Stimulated activated CD8-positive, alpha-beta memory T cell treated with anti-CD3 and anti-CD28 coated beads, Interleukin-4, amount 100 ng/mL, for 48 hours (primary cell): ENCODE data around the gene ARAP3.

Experiments
- DNase-seq: peaks from one replicate; pipeline ENCODE4 v3.0.0-alpha.2; 2020

The ARAP3 gene

DNA sequence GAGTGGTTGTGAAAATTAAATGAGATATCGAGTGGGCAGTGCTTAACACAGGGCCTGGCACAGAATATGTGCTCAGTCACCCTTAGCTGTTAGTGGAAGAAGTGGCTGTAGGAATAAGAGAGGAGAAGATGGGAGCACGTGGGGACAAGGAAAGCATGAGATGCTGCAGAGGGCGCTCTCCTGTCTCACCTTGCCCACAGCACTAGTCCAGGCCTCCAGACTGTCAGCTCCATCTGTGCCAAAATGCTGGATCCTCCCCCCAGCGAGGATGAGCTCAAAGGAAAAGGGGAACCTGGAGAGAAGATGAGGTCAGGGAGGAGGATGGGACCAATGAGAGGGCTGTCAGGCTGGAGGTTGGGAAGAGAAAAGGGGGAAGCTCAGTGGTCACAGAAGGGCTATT lies 12.5 kb downstream of the ARAP3 start:
- DNase-seq, result no peak

DNA sequence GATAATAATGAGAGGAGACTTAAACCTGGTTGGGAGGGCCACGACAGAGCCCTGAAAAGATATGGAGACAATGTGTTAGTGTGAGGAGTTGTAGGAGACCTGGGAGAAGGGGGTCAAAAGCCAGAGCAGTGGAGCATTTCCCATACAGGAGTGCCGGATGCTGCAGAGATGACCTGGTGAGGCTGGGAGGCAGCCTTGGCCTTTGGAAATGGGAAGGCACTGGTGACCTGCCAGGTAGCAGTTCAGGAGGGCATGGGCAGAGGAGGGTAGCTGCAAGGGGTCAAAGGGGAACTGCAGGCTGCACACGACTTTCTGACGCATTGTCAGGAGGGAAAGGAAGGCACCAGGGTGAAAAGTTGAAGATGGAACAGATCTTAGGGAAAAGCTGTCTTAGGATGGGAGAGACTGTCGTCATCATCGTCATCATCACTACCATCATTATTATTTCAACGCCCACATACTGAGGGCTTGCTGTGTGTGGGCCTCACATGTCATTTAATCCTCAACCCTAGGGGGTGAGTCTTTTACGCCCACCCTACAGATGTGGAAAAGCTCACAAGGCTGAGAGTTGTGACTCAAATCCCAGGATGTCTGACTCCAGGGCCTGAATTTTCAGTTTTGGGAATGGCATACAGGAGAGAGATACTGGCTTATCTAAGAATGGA lies 13.3 kb downstream of the ARAP3 start:
- DNase-seq, result no peak

DNA sequence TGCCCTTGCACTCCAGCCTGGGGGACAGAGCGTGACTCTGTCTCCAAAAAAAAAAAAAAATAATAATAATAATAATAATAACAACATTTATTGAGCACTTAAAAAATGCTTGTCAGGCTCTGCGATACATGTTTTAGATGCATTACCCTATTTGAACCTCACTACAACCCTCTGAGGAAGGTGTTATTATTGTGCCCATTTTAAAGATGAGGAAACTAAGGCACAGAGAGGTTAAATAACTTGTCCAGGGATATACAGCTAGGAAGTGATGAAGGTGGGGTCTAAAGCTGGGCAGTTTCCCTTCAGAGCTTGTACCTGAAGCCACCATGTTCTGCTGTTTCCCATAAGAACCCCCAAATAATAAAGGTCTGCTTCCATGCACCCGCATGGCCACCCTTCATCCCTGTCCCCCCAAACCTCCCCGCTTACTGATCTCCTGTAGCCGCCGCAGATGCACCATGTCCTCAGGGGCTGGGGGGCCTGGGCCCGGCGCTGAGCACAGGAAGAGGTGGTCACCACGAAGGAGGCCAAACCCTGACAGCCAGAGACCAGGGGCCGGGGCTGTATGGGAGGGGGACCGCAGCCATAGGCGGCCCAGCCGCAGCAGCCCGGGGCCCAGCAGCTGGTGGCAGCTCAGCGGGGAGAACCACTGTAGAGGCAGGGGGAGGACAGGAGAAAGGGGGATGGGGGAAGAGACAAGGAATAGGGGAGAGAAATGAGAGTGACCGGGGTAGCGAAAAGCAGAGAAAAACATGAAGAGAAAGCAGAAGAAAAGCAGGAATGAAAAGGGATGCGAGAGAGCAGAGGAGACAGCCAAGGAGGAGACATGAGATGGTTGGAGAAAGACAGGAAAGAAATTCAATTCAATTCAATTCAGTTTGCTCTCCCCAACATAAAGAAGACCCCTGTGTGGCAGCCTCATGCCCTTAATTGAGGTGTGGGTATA lies 15.8 kb downstream of the ARAP3 start:
- DNase-seq, result no peak

DNA sequence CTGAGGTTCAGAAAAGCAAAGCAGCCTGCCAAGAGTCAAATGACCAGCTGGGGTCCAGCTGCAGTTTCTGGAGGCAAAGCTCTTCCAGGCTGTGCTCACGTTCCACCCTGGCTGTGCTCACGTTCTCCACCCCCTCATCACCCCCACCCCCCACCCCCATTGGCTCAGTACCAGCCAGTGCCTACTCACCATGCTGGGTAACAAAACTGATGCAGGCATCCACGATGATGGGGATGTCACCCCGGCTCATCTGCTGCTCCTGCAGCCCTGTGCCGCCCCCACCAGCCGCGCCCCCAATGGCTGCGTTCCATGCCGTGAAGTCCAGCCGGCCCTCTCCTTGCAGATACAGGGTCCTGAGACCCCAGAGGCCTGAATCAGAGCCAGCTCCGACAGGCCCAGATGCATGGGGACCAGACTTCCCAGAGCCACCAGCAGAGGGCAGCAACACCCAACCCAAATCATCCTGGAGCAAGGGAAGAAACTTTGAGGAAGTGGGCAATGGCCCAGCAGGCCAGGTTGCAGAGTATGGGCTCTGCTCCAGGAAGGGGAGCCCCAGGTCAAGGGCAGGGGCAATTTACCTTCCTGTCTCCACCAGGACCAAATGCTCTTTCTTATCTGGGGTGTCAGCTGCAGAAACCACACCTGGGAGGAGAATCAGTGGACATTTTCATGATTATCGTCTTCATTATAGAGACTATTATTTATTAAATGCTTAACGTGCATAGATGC lies 17.1 kb downstream of the ARAP3 start:
- peak; percentile 88 for DNase-seq

DNA sequence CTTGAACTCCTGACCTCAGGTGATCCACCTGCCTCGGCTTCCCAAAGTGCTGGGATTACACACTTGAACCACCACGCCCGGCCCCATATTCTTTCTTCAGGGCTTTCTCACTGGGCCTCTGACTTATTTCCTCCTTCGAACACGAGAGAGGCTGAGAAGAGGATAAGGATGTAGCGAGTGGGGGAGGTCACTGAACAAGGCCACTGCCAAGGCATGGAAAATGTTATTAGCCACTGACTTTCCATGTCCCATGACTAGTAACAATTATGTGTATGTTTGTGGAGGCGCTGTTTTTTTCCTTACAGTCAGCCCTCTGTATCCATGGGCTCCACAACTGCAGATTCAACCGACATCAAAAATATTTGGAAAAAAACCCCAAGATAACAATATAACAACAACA lies 18.5 kb downstream of the ARAP3 start:
- DNase-seq, result no peak

DNA sequence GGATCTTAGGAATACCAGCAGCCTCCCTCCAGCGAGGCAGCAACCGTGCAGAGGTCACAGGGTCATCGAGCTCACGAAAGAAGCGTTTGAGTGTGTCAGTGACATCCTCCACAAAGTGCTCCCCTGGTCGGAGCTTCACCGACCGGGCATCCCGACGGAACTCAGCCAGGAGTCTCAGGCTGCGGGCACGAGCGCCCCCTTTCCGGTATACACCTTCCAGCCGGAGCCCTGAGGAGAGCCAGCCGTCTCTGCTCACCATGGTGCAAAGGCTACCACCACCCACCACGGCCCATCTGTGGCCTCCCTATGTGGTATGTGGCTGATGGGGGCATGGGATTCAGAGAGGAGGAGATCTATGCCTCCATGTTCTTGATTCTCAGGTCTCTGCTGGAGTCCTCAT lies 20.0 kb downstream of the ARAP3 start:
- no peak for DNase-seq

DNA sequence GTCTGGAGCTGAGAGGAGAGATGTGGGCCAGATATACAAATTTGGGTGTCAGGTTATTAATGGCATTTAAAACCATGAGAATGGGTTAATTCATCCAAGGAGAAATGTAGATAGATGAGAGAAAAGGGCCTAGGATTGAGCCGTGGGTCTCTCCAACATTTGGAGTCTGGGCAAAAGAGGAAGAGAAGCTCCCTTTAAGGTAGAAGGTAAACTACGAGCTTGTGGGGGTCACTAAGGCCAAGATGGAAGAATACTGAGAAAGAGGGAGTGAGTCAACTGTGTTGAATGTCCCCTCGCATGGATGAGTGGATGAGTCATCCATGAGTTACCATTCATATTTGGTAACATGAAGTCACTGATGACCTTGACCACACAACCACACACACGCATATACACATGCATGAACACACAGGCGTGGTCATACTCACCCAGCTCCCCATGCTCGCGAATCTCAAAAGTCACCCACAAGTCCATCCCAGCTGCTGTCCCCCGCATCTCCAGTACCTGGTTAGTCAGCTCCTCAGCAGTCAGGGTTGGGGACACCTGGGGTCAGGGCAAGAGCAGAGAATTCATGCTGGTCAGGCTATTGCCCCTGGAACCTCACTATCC lies 24.0 kb downstream of the ARAP3 start:
- no peak for DNase-seq

DNA sequence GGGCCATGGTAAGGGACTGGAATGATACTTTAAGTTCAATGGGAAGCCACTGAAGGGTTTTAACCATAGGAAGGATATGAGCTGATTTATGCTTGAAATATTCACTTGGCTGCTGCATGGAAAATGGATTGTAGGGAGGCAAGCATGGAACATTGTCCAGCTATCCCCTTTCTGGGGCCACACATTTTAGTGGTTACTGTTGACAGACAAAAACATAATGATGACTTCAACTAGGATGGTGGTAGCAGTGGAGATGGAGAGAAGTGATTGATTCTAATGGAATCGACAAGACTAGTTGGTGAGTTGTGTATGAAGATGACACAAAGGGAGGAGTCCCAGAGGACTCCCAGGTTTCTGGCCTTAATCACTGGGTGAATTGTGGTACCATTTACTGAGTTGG lies 24.6 kb downstream of the ARAP3 start:
- DNase-seq, result no peak

DNA sequence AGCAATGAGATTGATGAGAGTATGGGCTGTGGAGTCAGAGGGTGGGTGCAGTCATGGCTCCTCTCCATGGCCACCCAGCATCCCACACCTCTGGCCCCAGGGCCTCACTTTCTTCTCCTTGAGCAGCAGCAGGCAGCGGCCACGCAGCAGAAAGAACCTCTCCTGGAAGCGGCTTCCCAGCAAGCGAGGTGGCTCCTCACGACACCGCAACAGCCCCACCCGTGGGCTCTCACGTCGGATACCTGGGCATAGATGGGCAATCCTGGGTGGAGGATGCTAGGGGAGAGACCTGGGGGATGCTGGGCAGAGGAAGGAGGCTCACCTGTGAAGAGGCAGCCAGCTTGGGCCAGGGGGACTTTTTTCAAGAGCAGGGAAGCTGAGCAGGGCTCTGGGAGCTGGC lies 25.6 kb downstream of the ARAP3 start:
- no peak for DNase-seq

DNA sequence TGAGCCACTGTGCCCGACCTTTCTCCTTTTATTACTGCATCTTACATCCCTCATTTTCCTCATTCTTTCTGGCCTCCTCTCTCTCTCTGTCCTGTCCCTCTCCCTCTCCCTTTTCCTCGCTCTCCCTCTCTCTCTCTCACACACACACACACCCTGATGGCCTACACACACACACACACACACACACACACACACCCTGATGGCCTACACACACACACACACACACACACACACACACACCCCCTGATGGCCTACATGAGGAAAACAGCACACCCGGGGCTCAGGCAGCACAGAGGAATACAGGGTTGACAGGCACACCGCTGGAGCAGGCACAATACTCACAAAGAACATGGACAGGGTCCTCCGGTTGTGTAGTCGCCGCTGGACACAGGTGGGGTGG lies 27.0 kb downstream of the ARAP3 start:
- DNase-seq, result no peak

DNA sequence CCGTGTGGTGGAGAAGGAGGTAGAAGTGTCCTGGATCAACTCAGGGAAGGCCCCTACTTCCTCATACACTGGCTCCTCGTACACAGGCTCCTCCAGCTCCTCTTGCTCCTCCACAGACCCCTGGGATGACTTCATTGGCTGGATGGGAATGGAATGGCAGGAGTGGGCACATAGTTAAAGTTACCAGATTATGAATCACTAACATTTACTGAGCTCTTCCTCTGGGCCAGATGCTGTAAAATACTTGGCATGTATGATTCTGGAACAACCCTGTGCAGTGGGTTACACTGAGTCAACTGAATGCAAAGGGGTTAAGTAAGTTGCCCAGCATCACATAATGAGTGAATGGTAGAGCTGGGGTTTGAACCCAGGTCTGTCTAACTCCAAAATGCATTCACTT lies 27.7 kb downstream of the ARAP3 start:
- no peak for DNase-seq

DNA sequence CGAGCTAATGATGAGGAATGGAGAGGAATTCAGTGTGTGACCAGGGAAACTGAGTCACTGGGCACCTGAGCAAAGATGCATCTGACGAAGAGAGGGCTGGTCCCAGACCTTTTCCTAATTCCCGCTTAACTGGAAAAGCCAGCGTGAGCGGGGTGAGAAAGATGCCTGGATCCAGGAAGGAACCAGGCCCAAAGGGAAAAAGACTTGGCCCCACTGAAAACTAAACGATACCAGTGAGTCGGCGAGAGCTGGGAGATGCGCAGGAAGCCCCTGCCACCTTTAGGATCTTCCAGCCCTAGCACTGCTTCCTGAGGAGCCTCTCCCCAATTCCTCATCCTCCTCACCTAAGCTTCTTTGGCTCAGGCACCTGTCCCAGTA lies 30.3 kb downstream of the ARAP3 start:
- no peak for DNase-seq

DNA sequence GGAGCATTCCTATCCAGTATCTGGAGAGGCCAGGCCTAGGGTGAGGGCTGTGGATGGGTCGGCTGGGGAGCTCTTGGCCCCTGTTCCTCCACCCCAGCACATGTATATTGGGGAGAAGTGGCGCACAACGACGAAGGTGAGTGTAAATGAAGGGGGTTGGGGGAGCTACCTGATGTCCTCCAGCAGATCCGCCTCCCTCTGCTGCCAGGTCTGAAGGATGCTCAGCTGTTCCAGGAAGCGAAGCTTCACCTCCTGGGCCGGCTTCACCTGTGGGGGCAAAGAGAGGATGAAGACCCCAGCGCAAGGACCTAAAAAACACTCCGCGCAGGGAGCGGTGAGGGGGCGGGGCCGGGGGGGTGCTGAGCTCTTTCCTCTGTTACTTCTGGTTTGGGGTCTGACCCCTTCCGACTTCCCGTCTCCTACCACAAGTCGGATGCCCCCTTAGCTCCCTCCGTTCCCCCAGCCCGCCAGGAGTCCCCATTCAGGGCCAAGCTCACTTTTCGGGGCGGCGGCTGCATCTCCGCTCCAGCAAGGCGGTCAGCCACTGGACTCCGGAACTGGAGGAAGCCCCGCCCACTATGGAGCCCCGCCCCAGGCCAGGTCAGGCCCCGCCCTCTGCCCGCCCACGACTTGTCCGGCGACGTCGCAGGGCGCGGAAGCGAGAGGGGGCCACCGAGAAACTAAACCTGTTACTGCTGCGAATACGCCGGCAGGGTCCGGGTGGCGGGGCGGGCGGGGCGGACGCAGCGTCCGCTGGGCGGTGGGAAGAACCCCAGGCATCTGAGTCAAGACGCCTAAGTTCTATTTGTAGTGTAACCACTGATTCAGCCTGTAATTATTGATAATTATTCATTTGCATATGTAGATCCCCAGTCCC lies 30.9 kb downstream of the ARAP3 start, which contains the start of gene FCHSD1:
Gene FCHSD1, minus strand, starts transcription at position 568 of the 877 bp plus-strand sequence. Its CDS starts 50 bp downstream, at position 518.
- DNase-seq, result peak; percentile 92

DNA sequence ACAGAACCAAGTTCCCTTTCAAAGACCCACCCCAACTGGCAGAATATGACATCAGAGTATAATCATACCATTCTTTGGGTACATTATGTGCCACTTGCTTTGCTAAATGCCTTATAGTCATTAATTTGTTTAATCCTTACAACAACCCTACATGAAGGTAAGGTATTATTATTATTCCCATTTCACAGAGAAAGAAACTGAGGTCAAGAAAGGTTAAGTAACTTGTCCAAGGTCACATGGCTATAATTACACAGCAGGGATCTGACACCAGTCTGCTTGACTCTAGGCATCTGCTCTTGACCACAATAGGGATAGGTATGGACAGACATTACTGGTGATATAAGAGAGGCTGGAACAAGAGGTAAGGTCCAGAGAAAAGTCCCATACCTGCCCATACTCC lies 32.1 kb downstream of the ARAP3 start:
- DNase-seq, result no peak

DNA sequence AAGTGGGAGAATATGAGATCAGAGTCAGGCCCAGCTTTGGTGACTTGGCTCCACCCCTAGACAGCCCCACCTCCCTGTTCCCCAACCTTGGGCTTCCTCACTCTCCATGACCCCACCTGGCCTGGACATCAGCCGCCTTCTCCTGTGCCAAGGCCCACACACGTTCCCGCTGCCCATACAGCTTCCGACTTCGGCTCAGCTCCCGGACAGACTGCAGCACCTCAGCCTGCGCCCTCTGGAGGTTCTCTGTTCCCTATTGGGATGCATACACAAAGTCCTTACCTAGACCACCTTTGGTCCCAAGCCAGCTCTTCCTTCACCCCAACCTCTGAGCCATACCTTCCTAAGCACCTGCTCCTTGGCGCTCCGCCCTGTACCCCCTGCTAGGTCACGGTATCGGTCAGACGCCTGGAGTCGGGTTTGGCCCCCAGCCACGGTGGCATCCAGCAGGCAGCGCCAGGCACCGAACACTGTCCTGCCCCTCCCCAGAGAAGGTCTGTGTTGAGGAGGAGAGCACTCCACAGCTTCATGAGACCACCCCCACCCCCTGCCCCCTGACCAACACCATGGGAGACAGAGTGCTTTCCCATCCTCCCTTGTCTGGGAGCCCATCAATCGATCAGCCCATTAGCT lies 32.9 kb downstream of the ARAP3 start:
- no peak for DNase-seq

DNA sequence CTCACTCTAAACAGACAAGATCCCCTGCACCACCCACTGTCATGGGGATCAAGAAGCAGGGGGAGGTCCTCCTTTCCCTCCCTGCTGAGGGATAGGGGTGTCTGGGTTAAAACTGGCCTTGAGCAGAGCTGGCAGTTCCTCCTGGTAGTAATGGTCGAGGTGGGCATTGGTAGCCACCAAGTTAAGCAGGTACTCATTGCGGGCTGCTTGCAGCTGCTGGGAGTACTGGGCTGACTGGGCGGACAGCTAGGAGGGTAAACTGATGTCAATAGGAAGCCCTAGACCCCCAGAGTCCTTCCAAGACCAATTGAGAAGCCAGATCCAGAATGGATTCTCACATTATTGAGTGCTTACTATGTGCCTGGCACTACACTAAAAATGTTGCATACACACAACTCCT lies 34.2 kb downstream of the ARAP3 start:
- DNase-seq, result no peak

DNA sequence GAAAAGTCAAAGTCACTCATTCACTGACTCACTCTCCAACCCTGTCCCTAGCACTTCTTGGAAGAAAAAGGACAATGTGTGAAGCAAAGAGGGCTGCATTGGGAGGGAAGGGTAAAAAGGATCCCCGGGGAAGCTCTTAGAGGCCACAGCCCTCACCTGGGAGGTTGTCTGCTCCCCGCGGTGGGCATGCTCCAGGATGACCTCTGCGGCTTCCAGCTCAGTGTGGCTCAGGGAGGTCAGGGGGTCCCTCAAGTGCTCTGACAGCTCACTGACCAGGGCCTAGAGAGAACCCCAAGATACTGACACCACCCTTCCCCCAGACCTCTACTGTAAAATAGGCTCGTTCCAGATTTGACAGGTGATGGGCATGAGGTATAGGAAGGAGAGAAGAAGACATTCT lies 34.8 kb downstream of the ARAP3 start:
- no peak for DNase-seq

DNA sequence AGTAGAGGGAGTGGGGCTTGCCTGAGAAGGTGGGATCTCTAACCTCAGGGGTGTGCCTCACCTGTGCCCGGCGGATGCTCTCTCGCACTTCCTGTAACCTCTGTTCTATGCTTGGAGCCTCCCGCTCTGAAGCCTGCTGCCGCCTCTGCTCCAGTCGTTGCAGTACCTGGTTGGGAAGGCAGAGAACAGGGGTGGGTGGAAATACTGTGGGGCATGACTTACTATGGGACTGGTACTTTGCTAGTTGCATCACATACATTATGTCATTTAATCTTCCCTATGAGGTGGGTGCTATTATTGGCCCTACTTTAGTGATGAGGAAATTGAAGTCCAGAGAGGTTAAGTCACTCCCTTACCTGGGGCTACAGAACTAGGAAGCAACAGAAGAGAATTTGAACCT lies 36.0 kb downstream of the ARAP3 start:
- no peak for DNase-seq

DNA sequence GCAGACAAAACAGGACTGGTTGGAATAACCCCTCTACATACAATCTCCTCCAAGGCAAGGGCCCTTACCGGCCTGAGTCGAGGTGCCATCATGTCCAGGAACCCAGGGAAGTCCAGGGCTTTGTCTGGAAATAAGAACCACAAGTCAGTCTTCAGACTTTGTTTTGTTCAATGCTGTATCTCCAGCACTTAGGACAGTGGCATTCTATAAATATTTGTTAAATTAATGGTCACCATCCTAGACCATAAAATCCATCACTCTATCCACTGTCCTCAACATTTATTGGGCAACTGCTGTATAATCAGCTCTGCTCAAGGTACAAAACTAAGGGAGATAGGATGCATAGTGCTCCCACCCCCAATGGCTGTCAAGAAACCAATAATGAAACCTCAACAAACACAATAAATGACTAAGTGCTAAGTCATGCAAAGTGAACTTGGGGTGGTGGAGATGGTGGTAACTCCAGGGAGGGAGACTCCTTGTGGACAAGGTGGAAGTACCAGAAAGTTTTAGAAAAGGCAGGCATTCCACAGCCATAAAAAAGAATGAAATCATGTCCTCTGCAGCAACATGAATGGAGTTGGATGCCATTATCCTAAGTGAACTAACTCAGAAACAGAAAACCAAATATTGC lies 40.3 kb downstream of the ARAP3 start:
- no peak for DNase-seq

DNA sequence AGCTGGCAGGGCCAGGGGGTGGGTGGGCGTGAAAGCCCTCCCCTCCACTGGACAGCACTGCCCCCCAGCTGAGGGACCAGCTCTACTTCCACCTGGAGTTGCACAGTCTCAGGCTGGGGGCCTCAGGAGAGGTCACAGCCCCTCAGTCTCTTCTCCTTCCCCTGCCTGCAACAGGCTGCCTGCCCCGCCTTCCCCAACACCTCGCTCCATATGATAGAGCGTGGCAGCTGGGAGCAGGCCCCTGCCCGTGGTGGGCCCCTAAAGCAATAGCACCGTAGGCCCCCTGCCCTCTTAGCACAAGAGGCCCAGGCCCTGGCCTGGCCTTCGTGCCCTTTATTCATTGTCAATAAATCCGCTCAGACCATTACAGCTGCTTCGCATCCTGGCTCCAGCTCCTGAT lies 41.3 kb downstream of the ARAP3 start:
- DNase-seq, result no peak

DNA sequence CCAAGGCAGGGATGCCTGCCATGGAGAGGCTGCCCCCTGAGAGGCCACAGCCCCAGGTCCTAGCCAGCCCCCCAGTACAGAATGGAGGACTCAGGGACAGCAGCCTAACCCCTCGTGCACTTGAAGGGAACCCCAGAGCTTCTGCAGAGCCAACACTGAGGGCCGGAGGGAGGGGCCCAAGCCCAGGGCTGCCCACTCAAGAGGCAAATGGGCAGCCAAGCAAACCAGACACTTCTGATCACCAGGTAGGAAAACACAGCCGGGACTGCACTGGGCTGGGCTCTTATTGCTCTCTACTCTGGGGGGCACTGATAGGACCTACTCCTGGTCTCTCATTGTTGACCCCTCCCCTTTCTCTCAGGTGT lies 42.0 kb downstream of the ARAP3 start:
- no peak for DNase-seq
